MCF 10A (cell line): ENCODE measurements around the gene REEP2. TPM values are rescaled to one million over a fixed set of nuclear protein-coding genes. Genes with fewer than 3 reads are reported as not detected.
A peak's percentile ranks its signal among the peaks of the same experiment; 100 is the strongest.

Source experiments
- BruUV-seq: library from RNA; stranded (reverse); fragments of 400-500 nt; replicated peaks from 2 replicates; lab custom pipeline; 2021; lab: Mats Ljungman, UMichigan
- CTCF ChIA-PET: fragments of 300-600 bp; sonication (Branson Sonifier 250); formaldehyde crosslinking; extraction: SDS; loops from one replicate; lab custom pipeline; 2021; ENCODE audit warnings: antibody characterized with exemption, inconsistent platforms; lab: Yijun Ruan, JAX
- POLR2A ChIA-PET: fragments of 300-600, 350-650 bp; sonication (Branson Sonifier 250); formaldehyde crosslinking; extraction: SDS; loops from one replicate; lab custom pipeline; 2020; ENCODE audit warnings: antibody characterized with exemption, inconsistent platforms; lab: Yijun Ruan, JAX
- DNase-seq: peaks from one replicate; pipeline ENCODE4 v3.0.0-alpha.2; 2018; ENCODE audit not compliant: unreplicated experiment
- H3K27ac Mint-ChIP-seq: one replicate; pipeline ENCODE4 v1.8.0; 2022; ENCODE audit warnings: mild to moderate bottlenecking, low read depth, mixed read lengths; ENCODE audit not compliant: unreplicated experiment
- H3K27me3 Mint-ChIP-seq: one replicate; pipeline ENCODE4 v1.8.0; 2022; ENCODE audit warnings: mixed read lengths; ENCODE audit not compliant: insufficient read depth, unreplicated experiment
- H3K36me3 Mint-ChIP-seq: one replicate; pipeline ENCODE4 v1.8.0; 2022; ENCODE audit warnings: mild to moderate bottlenecking, moderate library complexity, mixed read lengths; ENCODE audit not compliant: insufficient read depth, unreplicated experiment
- H3K4me1 Mint-ChIP-seq: one replicate; pipeline ENCODE4 v1.8.0; 2022; ENCODE audit warnings: mixed read lengths; ENCODE audit not compliant: insufficient read depth, unreplicated experiment
- H3K4me3 Mint-ChIP-seq: one replicate; pipeline ENCODE4 v1.8.0; 2022; ENCODE audit warnings: mild to moderate bottlenecking, moderate library complexity, mixed read lengths; ENCODE audit not compliant: unreplicated experiment
- H3K9me3 Mint-ChIP-seq: one replicate; pipeline ENCODE4 v1.8.0; 2022; ENCODE audit warnings: mixed read lengths; ENCODE audit not compliant: unreplicated experiment
- intact Hi-C: fragments of 100-400 bp; cut with micrococcal nuclease; formaldehyde crosslinking; loops from 2 replicates; pipeline ENCODE4 v1.14.1; 2022
- total RNA-seq: library from RNA; stranded (reverse); gene quantifications from 2 replicates; pipeline ENCODE4 v1.2.3, GENCODE V29; 2022
- TF ChIP-seq, protein P1 (sequence below): fragments of 200-600 bp; IDR thresholded peaks from one replicate; pipeline ENCODE4 v1.8.0; 2022; ENCODE audit warnings: antibody characterized with exemption, mild to moderate bottlenecking; ENCODE audit not compliant: unreplicated experiment

Gene REEP2
- total RNA-seq, 1 experiment from 2014 or later, result 0.77 TPM

DNA sequence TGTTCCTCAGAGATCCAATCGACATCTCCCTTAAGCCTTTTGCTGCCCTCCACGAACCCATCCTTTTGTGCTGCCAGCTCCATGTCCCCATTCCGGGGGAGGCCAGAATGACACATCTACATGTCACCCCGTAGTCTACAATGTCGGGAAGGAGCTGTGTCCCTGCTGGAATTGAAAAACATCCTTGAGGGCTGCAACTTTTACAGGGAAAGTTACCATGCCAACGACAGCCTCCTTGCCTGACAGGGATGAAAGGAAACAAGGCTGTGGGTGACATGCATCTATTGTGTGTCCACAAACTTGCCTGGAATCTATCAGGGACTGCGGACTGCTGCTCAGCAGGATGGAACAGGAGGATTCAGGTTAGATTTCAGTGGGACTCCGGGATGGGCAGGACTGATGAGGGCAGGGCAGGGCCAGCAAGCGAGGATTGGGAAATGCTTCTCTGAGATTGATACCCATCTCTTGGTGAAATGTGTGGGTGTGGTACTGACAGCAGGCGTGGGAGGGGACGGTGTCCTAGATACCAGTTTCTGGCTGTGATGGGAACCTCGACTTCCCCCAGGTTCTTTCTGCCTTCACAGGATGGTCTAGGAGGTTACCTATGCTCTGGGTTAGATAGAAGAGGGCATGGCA is 51.9 kb downstream of the REEP2 start:
- POLR2A ChIA-PET, result interaction anchor here (0.6 to 2.9 kb wide), 4 partner anchors 12 to 25 kb away, joined by 3 to 37 read pairs (median 10); partner anchors contain the start of gene EGR1
- Mint-ChIP-seq H3K4me1 (peaks cover 50% of the 10 kb centered on the region), H3K36me3 (peaks cover 6% of the 10 kb centered on the region), H3K27me3 (no peaks in the 10 kb centered on the region), H3K4me3 (peak overlapping the region; percentile 94), H3K9me3 (no peaks in the 10 kb centered on the region), H3K27ac (no peak overlapping the region)
- intact Hi-C loops, result no loop called here
- BruUV-seq, result no TSS peak
- DNase-seq, result no peak
- TF ChIP-seq, protein P1, sequence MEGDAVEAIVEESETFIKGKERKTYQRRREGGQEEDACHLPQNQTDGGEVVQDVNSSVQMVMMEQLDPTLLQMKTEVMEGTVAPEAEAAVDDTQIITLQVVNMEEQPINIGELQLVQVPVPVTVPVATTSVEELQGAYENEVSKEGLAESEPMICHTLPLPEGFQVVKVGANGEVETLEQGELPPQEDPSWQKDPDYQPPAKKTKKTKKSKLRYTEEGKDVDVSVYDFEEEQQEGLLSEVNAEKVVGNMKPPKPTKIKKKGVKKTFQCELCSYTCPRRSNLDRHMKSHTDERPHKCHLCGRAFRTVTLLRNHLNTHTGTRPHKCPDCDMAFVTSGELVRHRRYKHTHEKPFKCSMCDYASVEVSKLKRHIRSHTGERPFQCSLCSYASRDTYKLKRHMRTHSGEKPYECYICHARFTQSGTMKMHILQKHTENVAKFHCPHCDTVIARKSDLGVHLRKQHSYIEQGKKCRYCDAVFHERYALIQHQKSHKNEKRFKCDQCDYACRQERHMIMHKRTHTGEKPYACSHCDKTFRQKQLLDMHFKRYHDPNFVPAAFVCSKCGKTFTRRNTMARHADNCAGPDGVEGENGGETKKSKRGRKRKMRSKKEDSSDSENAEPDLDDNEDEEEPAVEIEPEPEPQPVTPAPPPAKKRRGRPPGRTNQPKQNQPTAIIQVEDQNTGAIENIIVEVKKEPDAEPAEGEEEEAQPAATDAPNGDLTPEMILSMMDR, result no peak
- CTCF ChIA-PET, result interaction anchor here (1.2 to 2.5 kb wide), 5 partner anchors 8 to 29 kb away, joined by 5 to 15 read pairs (median 7); partner anchors contain the start of gene EGR1

- CTCF ChIA-PET, result interaction anchor here (2.5 kb wide), 1 partner anchor 26 kb away, joined by 14 read pairs; the partner anchor contains the start of gene EGR1
- BruUV-seq, result TSS peak; percentile 55
Observed at GRCh38 chr5:138491284-138491648, 52.4 kb downstream of the REEP2 start.

GRCh38 chr5:138491669-138492559 is 53.1 kb downstream of the REEP2 start:
- CTCF ChIA-PET, result interaction anchor here (0.7 to 5.0 kb wide), 6 partner anchors 12 to 61 kb away, joined by 3 to 73 read pairs (median 10); partner anchors contain the start of gene EGR1
- H3K27ac Mint-ChIP-seq, result peak overlapping the region; percentile 70
- peak; percentile 97 for DNase-seq
- POLR2A ChIA-PET, result interaction anchor here (0.8 to 16.1 kb wide), 10 partner anchors 9 to 279 kb away, joined by 3 to 626 read pairs (median 10); partner anchors contain the start of genes CDC23, EGR1 and ETF1
- H3K4me1 Mint-ChIP-seq, result peaks cover 45% of the 10 kb centered on the region
- intact Hi-C loops, result loop anchor here (1.0 kb wide), 1 partner anchor 27 kb away; the partner anchor contains the start of gene EGR1
- H3K4me3 Mint-ChIP-seq, result peak overlapping the region; percentile 94
- H3K36me3 Mint-ChIP-seq, result peaks cover 6% of the 10 kb centered on the region
- H3K9me3 Mint-ChIP-seq, result no peaks in the 10 kb centered on the region
- H3K27me3 Mint-ChIP-seq, result no peaks in the 10 kb centered on the region
- no TSS peak for BruUV-seq
- TF ChIP-seq, protein P1, result no peak

More at GRCh38 chr5:138491284-138491648, 52.4 kb downstream of the REEP2 start:
- intact Hi-C loops, result no loop called here
- H3K27me3 Mint-ChIP-seq, result no peaks in the 10 kb centered on the region
- POLR2A ChIA-PET, result interaction anchor here (2.6 to 2.9 kb wide), 2 partner anchors 21 to 26 kb away, joined by 9 to 37 read pairs; partner anchors contain the start of gene EGR1
- H3K36me3 Mint-ChIP-seq, result peaks cover 6% of the 10 kb centered on the region
- TF ChIP-seq, protein P1, result no peak
- no peak for DNase-seq
- peaks cover 50% of the 10 kb centered on the region for H3K4me1 Mint-ChIP-seq
- H3K27ac Mint-ChIP-seq, result no peak overlapping the region
- peak overlapping the region; percentile 94 for H3K4me3 Mint-ChIP-seq
- no peaks in the 10 kb centered on the region for H3K9me3 Mint-ChIP-seq
